Suprapubic skin (tissue), 4 donors: ENCODE results near the gene CHN2. TPM values are rescaled to one million over a fixed set of nuclear protein-coding genes. Genes with fewer than 3 reads are reported as not detected.
A peak's percentile ranks its signal among the peaks of the same experiment; 100 is the strongest.

ENCODE experiments used
- DNase-seq, 2 donors: peaks; one replicate each; pipeline ENCODE4 v3.0.0-alpha.2; 2019; ENCODE audit warnings: low spot score in 2 of 2
- H3K27ac ChIP-seq: fragments of 200-600 bp; sonication (generic); one replicate; pipeline ENCODE4 v1.5.1; 2019
- H3K27me3 ChIP-seq: fragments of 200-600 bp; sonication (generic); one replicate; pipeline ENCODE4 v1.5.1; 2019
- H3K36me3 ChIP-seq: fragments of 200-600 bp; sonication (generic); one replicate; pipeline ENCODE4 v1.5.1; 2019
- H3K4me1 ChIP-seq: fragments of 200-600 bp; sonication (generic); one replicate; pipeline ENCODE4 v1.5.1; 2019
- H3K4me3 ChIP-seq: fragments of 200-600 bp; sonication (generic); one replicate; pipeline ENCODE4 v1.5.1; 2019; ENCODE audit warnings: mild to moderate bottlenecking
- H3K9me3 ChIP-seq: fragments of 200-600 bp; sonication (generic); one replicate; pipeline ENCODE4 v1.5.1; 2019
- EP300 ChIP-seq: sonication (generic); formaldehyde crosslinking; IDR thresholded peaks from one replicate; pipeline ENCODE4 v1.6.1; 2017; ENCODE audit warnings: antibody characterized with exemption
- POLR2A ChIP-seq, 2 donors: fragments of 450-650 bp; IDR thresholded peaks; one replicate each; pipeline ENCODE4 v1.6.1; 2017; ENCODE audit warnings: antibody characterized with exemption in 2 of 2, mild to moderate bottlenecking in 2 of 2, moderate library complexity in 2 of 2
- POLR2AphosphoS5 ChIP-seq, 3 donors: sonication (generic); formaldehyde crosslinking; IDR thresholded peaks; one replicate each; pipeline ENCODE4 v1.6.1; 2017; ENCODE audit warnings: antibody characterized with exemption in 3 of 3
- WGBS: methylation state at CpG from one replicate; pipeline ENCODE4 v1.1.5; 2018; 5-methylcytosine and 5-hydroxymethylcytosine counted together
- total RNA-seq, 4 donors: library from RNA; depleted of rRNA; stranded (reverse); fragments of >200 nt; gene quantifications; one replicate each; pipeline ENCODE4 v1.1.0, GENCODE V29; 2016
- TF ChIP-seq, protein P1 (sequence below), 2 donors: fragments of 200-600 bp in 1 of 2; fragments of 450-650 bp in 1 of 2; sonication (generic) in 1 of 2; IDR thresholded peaks; one replicate each; pipeline ENCODE4 v1.5.1; 2016 to 2019; ENCODE audit warnings: antibody characterized with exemption in 2 of 2, mild to moderate bottlenecking in 1 of 2, moderate library complexity in 1 of 2

CHN2 gene
- total RNA-seq, 4 donors from 2014 or later: 3.3 to 9.6 (median 6.2) TPM

DNA sequence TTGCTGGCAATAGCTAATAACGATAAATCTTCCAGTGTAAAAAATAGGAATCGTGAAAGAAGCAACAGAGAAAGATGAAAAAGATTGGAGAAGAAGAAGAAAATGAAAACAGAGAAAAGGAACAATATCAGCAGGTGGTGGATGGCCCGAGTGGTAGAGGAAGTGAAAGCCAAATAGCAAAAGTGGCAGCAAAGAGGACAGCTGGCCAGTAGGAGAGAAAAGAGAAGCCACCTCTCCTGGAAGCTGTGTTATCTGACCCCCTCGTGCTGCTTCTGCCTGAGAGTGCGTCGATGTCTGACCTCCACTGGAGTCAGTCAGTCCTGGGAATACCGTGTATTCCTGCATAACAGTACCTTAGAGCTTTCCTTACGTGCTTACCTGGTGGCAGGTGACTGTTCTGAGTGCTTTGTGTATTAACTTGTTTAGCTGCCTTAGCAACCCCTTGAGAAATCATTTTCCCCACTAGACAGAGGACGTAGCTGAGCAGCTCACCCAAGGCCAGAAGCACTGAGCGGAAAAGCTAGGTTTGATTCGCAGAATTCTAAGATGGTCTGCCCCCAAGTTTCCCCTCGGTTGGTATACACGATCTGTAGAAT lies 88.3 kb downstream of the CHN2 start:
- Histone ChIP-seq H3K36me3 (no peaks in the 10 kb centered on the region), H3K9me3 (no peaks in the 10 kb centered on the region)
- 78% methylated on average over 13 of the region's 13 CpGs for WGBS

DNA sequence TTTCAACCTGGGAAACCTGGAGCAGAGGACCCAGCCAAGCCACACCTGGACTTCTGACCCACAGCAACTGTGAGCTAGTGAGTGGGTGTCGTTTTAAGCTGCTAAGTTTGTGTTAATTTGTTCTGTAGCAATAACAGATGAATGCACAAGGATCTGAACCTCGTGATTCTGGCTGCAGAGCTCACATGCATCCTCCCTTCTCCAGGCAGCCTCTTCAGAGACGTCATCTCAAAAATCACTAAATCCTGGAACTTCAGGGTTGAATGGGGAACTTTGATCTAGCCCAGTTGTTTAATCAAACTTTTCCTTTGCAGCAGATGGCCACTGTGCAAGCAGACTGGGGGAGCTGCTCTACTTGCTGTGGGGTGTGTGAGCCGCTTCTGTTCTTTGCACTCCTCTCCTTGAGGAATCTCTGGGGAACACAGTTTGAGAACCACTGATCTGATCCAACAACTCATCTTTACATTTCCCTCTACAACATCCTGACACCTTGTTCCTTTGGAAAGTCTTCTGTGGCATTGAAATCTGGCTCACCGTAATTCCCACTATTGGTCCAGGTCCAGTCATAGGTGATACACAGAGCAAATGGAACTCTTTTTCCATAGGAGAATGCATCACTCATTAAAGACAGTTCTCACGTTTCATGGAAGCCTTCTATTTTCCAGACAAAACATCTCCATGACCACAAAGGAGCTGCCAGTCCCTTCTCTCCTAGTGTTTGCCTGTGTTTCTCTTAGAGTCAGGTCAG lies 90.3 kb downstream of the CHN2 start:
- H3K4me3 ChIP-seq: no peak overlapping the region
- 82% methylated on average over 6 of the region's 6 CpGs for WGBS
- H3K4me1 ChIP-seq: peaks cover 20% of the 10 kb centered on the region
- no peak for DNase-seq
- no peaks in the 10 kb centered on the region for H3K27me3 ChIP-seq
- no peaks in the 10 kb centered on the region for H3K36me3 ChIP-seq
- no peak for TF ChIP-seq EP300
- TF ChIP-seq POLR2A (IDR thresholded peaks at IDR 0.05): no peak
- TF ChIP-seq, protein P1, sequence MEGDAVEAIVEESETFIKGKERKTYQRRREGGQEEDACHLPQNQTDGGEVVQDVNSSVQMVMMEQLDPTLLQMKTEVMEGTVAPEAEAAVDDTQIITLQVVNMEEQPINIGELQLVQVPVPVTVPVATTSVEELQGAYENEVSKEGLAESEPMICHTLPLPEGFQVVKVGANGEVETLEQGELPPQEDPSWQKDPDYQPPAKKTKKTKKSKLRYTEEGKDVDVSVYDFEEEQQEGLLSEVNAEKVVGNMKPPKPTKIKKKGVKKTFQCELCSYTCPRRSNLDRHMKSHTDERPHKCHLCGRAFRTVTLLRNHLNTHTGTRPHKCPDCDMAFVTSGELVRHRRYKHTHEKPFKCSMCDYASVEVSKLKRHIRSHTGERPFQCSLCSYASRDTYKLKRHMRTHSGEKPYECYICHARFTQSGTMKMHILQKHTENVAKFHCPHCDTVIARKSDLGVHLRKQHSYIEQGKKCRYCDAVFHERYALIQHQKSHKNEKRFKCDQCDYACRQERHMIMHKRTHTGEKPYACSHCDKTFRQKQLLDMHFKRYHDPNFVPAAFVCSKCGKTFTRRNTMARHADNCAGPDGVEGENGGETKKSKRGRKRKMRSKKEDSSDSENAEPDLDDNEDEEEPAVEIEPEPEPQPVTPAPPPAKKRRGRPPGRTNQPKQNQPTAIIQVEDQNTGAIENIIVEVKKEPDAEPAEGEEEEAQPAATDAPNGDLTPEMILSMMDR (IDR thresholded peaks at IDR 0.05): no peak
- TF ChIP-seq POLR2AphosphoS5 (IDR thresholded peaks at IDR 0.05): no peak
- H3K27ac ChIP-seq: peak overlapping the region; percentile 14
- no peaks in the 10 kb centered on the region for H3K9me3 ChIP-seq

More for the DNA sequence above, 88.3 kb downstream of the CHN2 start:
- no peak for DNase-seq
- Histone ChIP-seq H3K27ac (peak overlapping the region; percentile 17), H3K4me3 (no peak overlapping the region), H3K4me1 (peaks cover 20% of the 10 kb centered on the region), H3K27me3 (no peaks in the 10 kb centered on the region)
- no peak for TF ChIP-seq EP300
- no peak for TF ChIP-seq POLR2A (IDR thresholded peaks at IDR 0.05)
- TF ChIP-seq, protein P1 (IDR thresholded peaks at IDR 0.05): no peak
- TF ChIP-seq POLR2AphosphoS5 (IDR thresholded peaks at IDR 0.05): no peak

DNA sequence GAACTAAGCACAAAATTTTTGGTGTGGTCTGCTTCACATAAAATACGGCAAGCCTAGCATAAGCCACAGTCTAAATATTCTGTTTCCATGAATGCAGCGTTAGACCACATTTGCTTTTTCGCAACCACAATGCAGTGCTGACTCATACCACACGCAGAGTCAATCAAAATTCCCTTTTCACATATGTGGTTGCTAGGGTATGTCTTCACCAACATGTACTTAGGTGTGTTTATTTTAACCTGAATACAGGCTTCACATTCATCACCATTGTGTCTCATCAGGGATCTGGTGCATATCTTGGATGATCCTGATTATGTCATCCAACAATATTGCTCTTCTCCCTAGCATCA lies 90.8 kb downstream of the CHN2 start:
- no peak for DNase-seq
- Histone ChIP-seq H3K4me1 (peaks cover 20% of the 10 kb centered on the region), H3K27me3 (no peaks in the 10 kb centered on the region), H3K36me3 (no peaks in the 10 kb centered on the region), H3K4me3 (no peak overlapping the region), H3K9me3 (no peaks in the 10 kb centered on the region), H3K27ac (peak overlapping the region; percentile 14)
- 59% methylated on average over 4 of the region's 4 CpGs for WGBS
- TF ChIP-seq POLR2A (IDR thresholded peaks at IDR 0.05) (no peak), POLR2AphosphoS5 (IDR thresholded peaks at IDR 0.05) (no peak), EP300 (no peak)
- TF ChIP-seq, protein P1 (IDR thresholded peaks at IDR 0.05): no peak

GRCh38 chr7:29285861-29286260 lies 91.3 kb downstream of the CHN2 start:
- Histone ChIP-seq H3K9me3 (no peaks in the 10 kb centered on the region), H3K4me3 (no peak overlapping the region), H3K36me3 (no peaks in the 10 kb centered on the region), H3K27me3 (no peaks in the 10 kb centered on the region), H3K4me1 (peaks cover 20% of the 10 kb centered on the region), H3K27ac (no peak overlapping the region)
- TF ChIP-seq, protein P1 (IDR thresholded peaks at IDR 0.05): no peak
- WGBS: 92% methylated on average over 3 of the region's 3 CpGs
- no peak for DNase-seq

DNA sequence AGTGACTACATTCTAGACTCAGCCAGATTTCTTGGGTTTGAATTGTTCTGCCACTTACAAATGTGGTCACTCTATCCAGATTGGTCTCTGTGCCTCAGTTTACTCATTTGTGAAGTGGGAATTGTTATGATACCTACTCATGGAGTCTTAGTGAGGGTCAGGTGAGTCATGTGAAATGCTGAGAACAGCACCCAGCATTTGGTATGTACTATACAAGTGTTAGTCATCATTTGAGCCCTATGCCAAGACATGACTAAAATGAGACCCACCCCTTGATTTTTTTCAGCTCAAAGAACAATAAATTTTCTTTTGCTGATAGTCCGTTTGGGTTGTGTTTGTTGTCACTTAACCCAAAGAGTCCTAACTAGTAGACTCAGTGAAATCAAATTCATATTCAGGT lies 92.8 kb downstream of the CHN2 start:
- DNase-seq: no peak
- Histone ChIP-seq H3K27ac (no peak overlapping the region), H3K4me3 (no peak overlapping the region), H3K27me3 (no peaks in the 10 kb centered on the region), H3K9me3 (no peaks in the 10 kb centered on the region), H3K36me3 (no peaks in the 10 kb centered on the region), H3K4me1 (peaks cover 10% of the 10 kb centered on the region)
- 0% methylated on average over 1 of the region's 1 CpG for WGBS
- TF ChIP-seq, protein P1 (IDR thresholded peaks at IDR 0.05): no peak
- TF ChIP-seq EP300 (no peak), POLR2A (IDR thresholded peaks at IDR 0.05) (no peak), POLR2AphosphoS5 (IDR thresholded peaks at IDR 0.05) (no peak)
